Osteoblast (primary cell): ENCODE data around the gene RASSF1. TPM values are rescaled to one million over a fixed set of nuclear protein-coding genes. Genes with fewer than 3 reads are reported as not detected.

Experiments
- DNase-seq: peaks from one replicate; pipeline ENCODE4 v3.0.0; 2011; ENCODE audit warnings: low spot score, mixed read lengths; ENCODE audit not compliant: insufficient read length; ENCODE audit errors: missing footprints
- H2AFZ ChIP-seq: 2 replicates; pipeline ENCODE4 v1.6.0; 2011; ENCODE audit warnings: mild to moderate bottlenecking, low read length
- H3K27ac ChIP-seq: 2 replicates; pipeline ENCODE4 v1.5.1; 2011; ENCODE audit warnings: mild to moderate bottlenecking, low read depth, low read length, moderate library complexity
- H3K27me3 ChIP-seq: 2 replicates; pipeline ENCODE4 v1.6.0; 2012; ENCODE audit warnings: mild to moderate bottlenecking, control low read depth, inconsistent platforms, low read length, moderate library complexity; ENCODE audit not compliant: insufficient read depth
- H3K36me3 ChIP-seq: 2 replicates; pipeline ENCODE4 v1.5.1; 2011; ENCODE audit warnings: mild to moderate bottlenecking, low read length, control low read depth, moderate library complexity; ENCODE audit not compliant: insufficient read depth
- H3K4me1 ChIP-seq: 2 replicates; pipeline ENCODE4 v1.5.1; 2011; ENCODE audit warnings: mild to moderate bottlenecking, low read length, control low read depth, moderate library complexity; ENCODE audit not compliant: insufficient read depth
- H3K4me2 ChIP-seq: 2 replicates; pipeline ENCODE4 v1.6.0; 2011; ENCODE audit warnings: mild to moderate bottlenecking, low read length; ENCODE audit not compliant: insufficient read depth
- H3K4me3 ChIP-seq: fragments of 200-600 bp; sonication (generic); 3 replicates; pipeline ENCODE4 v1.5.1; 2012; ENCODE audit warnings: mild to moderate bottlenecking, low read length, inconsistent platforms; ENCODE audit not compliant: insufficient read depth
- H3K79me2 ChIP-seq: 2 replicates; pipeline ENCODE4 v1.6.0; 2012; ENCODE audit warnings: mild to moderate bottlenecking, low read length, control low read depth, inconsistent platforms; ENCODE audit not compliant: insufficient read depth
- H3K9me3 ChIP-seq: 2 replicates; pipeline ENCODE4 v1.5.1; 2011; ENCODE audit warnings: low read depth, low read length, control low read depth
- H4K20me1 ChIP-seq: 2 replicates; pipeline ENCODE4 v1.6.0; 2012; ENCODE audit warnings: mild to moderate bottlenecking, low read length, control low read depth; ENCODE audit not compliant: insufficient read depth
- CTCF ChIP-seq: IDR thresholded peaks from 2 replicates; pipeline ENCODE4 v1.5.1; 2011; ENCODE audit warnings: mild to moderate bottlenecking, low read depth, low read length, moderate library complexity; ENCODE audit errors: extremely low read depth
- total RNA-seq: library from RNA; depleted of rRNA; stranded (reverse); fragments of >200 nt; gene quantifications from 2 replicates; pipeline ENCODE4 v1.2.3, GENCODE V29; 2012

RASSF1 gene
- total RNA-seq, 1 donor = 18.1 TPM

GRCh38 chr3:50339485-50340146, 1.0 kb downstream of the RASSF1 start:
- Histone ChIP-seq H3K27me3 (no peaks in the 10 kb centered on the region), H3K4me1 (peaks cover 47% of the 10 kb centered on the region), H3K36me3 (no peaks in the 10 kb centered on the region), H3K27ac (peak overlapping the region; percentile 83), H3K4me2 (peak overlapping the region; percentile 97), H3K79me2 (peaks cover 53% of the 10 kb centered on the region), H2AFZ (peak overlapping the region; percentile 82), H4K20me1 (peaks cover 14% of the 10 kb centered on the region), H3K9me3 (no peaks in the 10 kb centered on the region), H3K4me3 (peak overlapping the region; percentile 77)
- no peak for TF ChIP-seq CTCF
- peak; percentile 90 for DNase-seq

- no peaks in the 10 kb centered on the region for H3K27me3 ChIP-seq
- no peak for TF ChIP-seq CTCF
- DNase-seq = no peak
- peaks cover 60% of the 10 kb centered on the region for H3K79me2 ChIP-seq
- no peak overlapping the region for H2AFZ ChIP-seq
- peak overlapping the region; percentile 4 for H3K27ac ChIP-seq
- no peak overlapping the region for H3K4me3 ChIP-seq
- H3K4me1 ChIP-seq = peaks cover 54% of the 10 kb centered on the region
- no peaks in the 10 kb centered on the region for H3K36me3 ChIP-seq
- H3K9me3 ChIP-seq = no peaks in the 10 kb centered on the region
- H4K20me1 ChIP-seq = peaks cover 20% of the 10 kb centered on the region
- peak overlapping the region; percentile 5 for H3K4me2 ChIP-seq
These were observed 1.7 kb downstream of the RASSF1 start for GRCh38 chr3:50338965-50339364.

- DNase-seq = peak; percentile 100
- H3K36me3 ChIP-seq = peaks cover 2% of the 10 kb centered on the region
- peak overlapping the region; percentile 90 for H3K4me3 ChIP-seq
- H3K4me1 ChIP-seq = peaks cover 64% of the 10 kb centered on the region
- H3K79me2 ChIP-seq = peaks cover 76% of the 10 kb centered on the region
- peak overlapping the region; percentile 88 for H2AFZ ChIP-seq
- H4K20me1 ChIP-seq = peaks cover 27% of the 10 kb centered on the region
- peak overlapping the region; percentile 83 for H3K4me2 ChIP-seq
- H3K9me3 ChIP-seq = no peaks in the 10 kb centered on the region
- no peaks in the 10 kb centered on the region for H3K27me3 ChIP-seq
- TF ChIP-seq CTCF = no peak
- H3K27ac ChIP-seq = peak overlapping the region; percentile 84
These were observed 3.3 kb downstream of the RASSF1 start for GRCh38 chr3:50337175-50337861.
